ENCODE measurements around the gene PURB. TPM values are rescaled to one million over a fixed set of nuclear protein-coding genes. Genes with fewer than 3 reads are reported as not detected.

The PURB gene
- total RNA-seq, 1 experiment from 2014 or later, result 21.3 TPM

- H3K56ac ChIP-seq (ENCODE audit: insufficient read length, low read depth, low read length), result no peak overlapping the region
- H3K27me3 Mint-ChIP-seq (ENCODE audit: low read depth), result peaks cover 7% of the 10 kb centered on the region
- no peaks in the 10 kb centered on the region; a peak in 1 of 7 replicates for H3K36me3 Mint-ChIP-seq (ENCODE audit: insufficient read depth in 1 of 3, low read depth in 3 of 3)
- H3T11ph ChIP-seq (ENCODE audit: low read length), result no peak overlapping the region
- H2BK120ac ChIP-seq (ENCODE audit: low read depth, low read length, poor library complexity, severe bottlenecking), result no peak overlapping the region
- no peaks in the 10 kb centered on the region for H3K9me3 ChIP-seq (ENCODE audit: control insufficient read depth, low read depth, low read length)
- no peak overlapping the region for H4K91ac ChIP-seq (ENCODE audit: insufficient read length, low read depth, low read length)
- H3K27ac Mint-ChIP-seq, result no peak overlapping the region
- no peaks in the 10 kb centered on the region for H3K79me1 ChIP-seq (ENCODE audit: insufficient read depth, low read depth, low read length, poor library complexity, severe bottlenecking)
- H3K14ac ChIP-seq (ENCODE audit: insufficient read depth, low read length), result no peak overlapping the region
- no peak overlapping the region for H3K27ac ChIP-seq (ENCODE audit: insufficient read length, low read depth, low read length)
- H4K8ac ChIP-seq (replicated peaks; ENCODE audit: insufficient read length, low read depth, low read length), result no peak overlapping the region
- H3K4me1 ChIP-seq (ENCODE audit: insufficient read depth, low read length), result no peaks in the 10 kb centered on the region
- no peak overlapping the region for H2BK5ac ChIP-seq (ENCODE audit: insufficient read length, low read length)
- no peaks in the 10 kb centered on the region for H3K27me3 ChIP-seq (ENCODE audit: insufficient read depth, low read length)
- no peak overlapping the region for H3K4ac ChIP-seq (ENCODE audit: low read depth, low read length)
- no peak overlapping the region for H2BK12ac ChIP-seq (ENCODE audit: insufficient read length, low read depth, low read length)
- H3K9me3 Mint-ChIP-seq, result peaks cover 2 to 6% of the 10 kb centered on the region in 2 experiments; a peak in 2 of 5 replicates
- H3K23ac ChIP-seq (ENCODE audit: insufficient read length, low read depth, low read length), result no peak overlapping the region
- H4K20me1 ChIP-seq (ENCODE audit: control insufficient read depth, insufficient read depth, insufficient read length), result no peaks in the 10 kb centered on the region
- no peaks in the 10 kb centered on the region for H3K79me2 ChIP-seq (ENCODE audit: insufficient read depth, low read length)
- DNase-seq, result no peak
- H4K5ac ChIP-seq (ENCODE audit: insufficient read length, low read depth, low read length), result no peak overlapping the region
- H3K18ac ChIP-seq (ENCODE audit: insufficient read length, low read depth, low read length), result no peak overlapping the region
- no peak overlapping the region for H3K9ac ChIP-seq (ENCODE audit: extremely low read depth, insufficient read length, low read length)
- peaks cover 2 to 8% of the 10 kb centered on the region in 2 experiments; a peak in 3 of 4 replicates for H3K4me1 Mint-ChIP-seq
- H3K4me3 Mint-ChIP-seq, result no peak overlapping the region
- no peak overlapping the region for H2AFZ ChIP-seq (ENCODE audit: low read length)
- H3K4me2 ChIP-seq (ENCODE audit: insufficient read depth, insufficient read length, low read length), result no peak overlapping the region
- H2AK5ac ChIP-seq (ENCODE audit: insufficient read length, low read length), result no peak overlapping the region
- TF ChIP-seq CTCF (conservative IDR thresholded peaks at IDR 0.05), result no peak
- no peak overlapping the region for H2BK15ac ChIP-seq (ENCODE audit: low read depth, low read length)
- no peaks in the 10 kb centered on the region for H3K23me2 ChIP-seq (ENCODE audit: insufficient read length, low read depth, low read length, poor library complexity, severe bottlenecking)
- H2BK20ac ChIP-seq (ENCODE audit: low read depth, low read length, poor library complexity, severe bottlenecking), result no peak overlapping the region
Observed at GRCh38 chr7:44918029-44918428, 32.7 kb upstream of the PURB start.

Data from H9 (cell line).